ENCODE measurements around the gene AP1G2. TPM values are rescaled to one million over a fixed set of nuclear protein-coding genes. Genes with fewer than 3 reads are reported as not detected.

Gene AP1G2
- polyA plus RNA-seq, 2 of the 4 experiments (the other 2 are of a cell fraction): 80.6 to 83.7 TPM

DNA sequence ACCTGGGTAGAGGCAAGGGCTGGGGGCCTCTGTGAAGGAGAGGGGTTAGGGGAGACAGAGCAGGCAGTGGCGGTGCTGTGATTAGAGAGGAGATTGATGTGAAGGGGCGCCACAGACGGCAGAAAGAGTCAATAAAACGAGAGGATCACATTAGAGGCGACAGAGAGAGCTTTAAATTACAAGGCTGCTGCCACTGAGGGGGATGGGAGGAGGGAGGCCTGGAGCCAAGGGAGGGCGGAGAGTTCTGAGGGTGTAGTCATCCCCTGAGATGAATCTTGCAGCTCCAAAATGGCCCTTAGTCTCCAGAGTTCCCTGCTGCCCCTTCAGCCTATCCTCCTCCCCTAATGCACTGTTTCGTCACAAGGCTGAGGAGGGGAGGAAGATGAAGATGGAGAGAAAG lies 28.8 kb downstream of the AP1G2 start:
- ChIA-PET CTCF (interaction anchor here (0.6 to 7.5 kb wide), 17 partner anchors 9 to 212 kb away, joined by 3 to 74 read pairs (median 5); partner anchors contain the start of gene ZFHX2), POLR2A (no interaction called here)
- H3K9me3 ChIP-seq: no peaks in the 10 kb centered on the region
- H3K4me2 ChIP-seq: no peak overlapping the region
- DNase-seq (ENCODE audit: low read depth in 1 of 2, low spot score in 1 of 2): no peak
- ATAC-seq: peak; percentile 35 to 49; a peak in 4 of 6 replicates
- no peak for TF ChIP-seq NFE2L2 (conservative IDR thresholded peaks at IDR 0.05; ENCODE audit: low read length)
- TF ChIP-seq BCL3 (IDR thresholded peaks at IDR 0.05): no peak
- no peak for TF ChIP-seq MAFK (IDR thresholded peaks at IDR 0.05; ENCODE audit: partially characterized antibody)
- TF ChIP-seq PHF8 (IDR thresholded peaks at IDR 0.05; ENCODE audit: borderline replicate concordance, low read depth): no peak
- no peak for FAIRE-seq
- H3K27ac ChIP-seq: no peak overlapping the region
- no peak overlapping the region for H3K4me3 ChIP-seq
- no peaks in the 10 kb centered on the region for H3K4me1 ChIP-seq
- WGBS (ENCODE audit: missing lambda C conversion rate): 56% methylated on average over 7 of the region's 7 CpGs

GRCh38 chr14:23538050-23538718 lies 29.4 kb downstream of the AP1G2 start:
- WGBS (ENCODE audit: missing lambda C conversion rate): 81% methylated on average over 9 of the region's 10 CpGs
- Histone ChIP-seq H3K9me3 (no peaks in the 10 kb centered on the region), H3K4me1 (no peaks in the 10 kb centered on the region), H3K4me3 (no peak overlapping the region), H3K4me2 (no peak overlapping the region), H3K27ac (no peak overlapping the region)
- ChIA-PET CTCF (interaction anchor here (0.7 to 7.5 kb wide), 9 partner anchors 9 to 205 kb away, joined by 3 to 74 read pairs (median 9); partner anchors contain the start of gene ZFHX2), POLR2A (no interaction called here)
- ATAC-seq (no peak), DNase-seq (ENCODE audit: low read depth in 1 of 2, low spot score in 1 of 2) (no peak), FAIRE-seq (no peak)
- TF ChIP-seq SREBF2 (IDR thresholded peaks at IDR 0.05) (no peak), PBX3 (IDR thresholded peaks at IDR 0.05) (no peak), POLR2A (IDR thresholded peaks at IDR 0.05; ENCODE audit: low read length) (no peak), ZNF302 (CRISPR knock-in tag; IDR thresholded peaks at IDR 0.05) (no peak), GATA3 (IDR thresholded peaks at IDR 0.05; ENCODE audit: borderline replicate concordance) (no peak), KDM1A (IDR thresholded peaks at IDR 0.05; ENCODE audit: low read depth) (no peak), RFX5 (IDR thresholded peaks at IDR 0.05) (no peak)
- TF ChIP-seq, protein P1, sequence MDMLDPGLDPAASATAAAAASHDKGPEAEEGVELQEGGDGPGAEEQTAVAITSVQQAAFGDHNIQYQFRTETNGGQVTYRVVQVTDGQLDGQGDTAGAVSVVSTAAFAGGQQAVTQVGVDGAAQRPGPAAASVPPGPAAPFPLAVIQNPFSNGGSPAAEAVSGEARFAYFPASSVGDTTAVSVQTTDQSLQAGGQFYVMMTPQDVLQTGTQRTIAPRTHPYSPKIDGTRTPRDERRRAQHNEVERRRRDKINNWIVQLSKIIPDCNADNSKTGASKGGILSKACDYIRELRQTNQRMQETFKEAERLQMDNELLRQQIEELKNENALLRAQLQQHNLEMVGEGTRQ (IDR thresholded peaks at IDR 0.05): no peak

- Histone ChIP-seq H3K4me3 (no peak overlapping the region), H3K4me2 (no peak overlapping the region), H3K4me1 (no peaks in the 10 kb centered on the region), H3K9me3 (no peaks in the 10 kb centered on the region), H3K27ac (no peak overlapping the region)
- WGBS (ENCODE audit: missing lambda C conversion rate): 66% methylated on average over 13 of the region's 13 CpGs
- POLR2A ChIA-PET: no interaction called here
- ATAC-seq (peak in 1 of 2 experiments; percentile 35; a peak in 1 of 6 replicates), DNase-seq (ENCODE audit: low read depth in 1 of 2, low spot score in 1 of 2) (no peak), FAIRE-seq (no peak)
- CTCF ChIA-PET: interaction anchor here (0.5 to 7.5 kb wide), 9 partner anchors 8 to 238 kb away, joined by 3 to 74 read pairs (median 9); no protein-coding TSS in a partner anchor
- no peak for TF ChIP-seq PBX3 (IDR thresholded peaks at IDR 0.05)
- no peak for TF ChIP-seq JUN (IDR thresholded peaks at IDR 0.05)
- TF ChIP-seq ATOH8 (CRISPR knock-in tag; IDR thresholded peaks at IDR 0.05; ENCODE audit: low read depth): no peak
- no peak for TF ChIP-seq RCOR1 (IDR thresholded peaks at IDR 0.05; ENCODE audit: low read depth, low read length)
- no peak for TF ChIP-seq MAFK (IDR thresholded peaks at IDR 0.05; ENCODE audit: partially characterized antibody)
- TF ChIP-seq HMGXB4 (CRISPR knock-in tag; IDR thresholded peaks at IDR 0.05; ENCODE audit: borderline replicate concordance): no peak
- TF ChIP-seq MAX (IDR thresholded peaks at IDR 0.05): no peak
- TF ChIP-seq CEBPB (IDR thresholded peaks at IDR 0.05): no peak
- TF ChIP-seq, protein P2, sequence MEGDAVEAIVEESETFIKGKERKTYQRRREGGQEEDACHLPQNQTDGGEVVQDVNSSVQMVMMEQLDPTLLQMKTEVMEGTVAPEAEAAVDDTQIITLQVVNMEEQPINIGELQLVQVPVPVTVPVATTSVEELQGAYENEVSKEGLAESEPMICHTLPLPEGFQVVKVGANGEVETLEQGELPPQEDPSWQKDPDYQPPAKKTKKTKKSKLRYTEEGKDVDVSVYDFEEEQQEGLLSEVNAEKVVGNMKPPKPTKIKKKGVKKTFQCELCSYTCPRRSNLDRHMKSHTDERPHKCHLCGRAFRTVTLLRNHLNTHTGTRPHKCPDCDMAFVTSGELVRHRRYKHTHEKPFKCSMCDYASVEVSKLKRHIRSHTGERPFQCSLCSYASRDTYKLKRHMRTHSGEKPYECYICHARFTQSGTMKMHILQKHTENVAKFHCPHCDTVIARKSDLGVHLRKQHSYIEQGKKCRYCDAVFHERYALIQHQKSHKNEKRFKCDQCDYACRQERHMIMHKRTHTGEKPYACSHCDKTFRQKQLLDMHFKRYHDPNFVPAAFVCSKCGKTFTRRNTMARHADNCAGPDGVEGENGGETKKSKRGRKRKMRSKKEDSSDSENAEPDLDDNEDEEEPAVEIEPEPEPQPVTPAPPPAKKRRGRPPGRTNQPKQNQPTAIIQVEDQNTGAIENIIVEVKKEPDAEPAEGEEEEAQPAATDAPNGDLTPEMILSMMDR (IDR thresholded peaks at IDR 0.05): no peak
- no peak for TF ChIP-seq NPAS2 (CRISPR knock-in tag; IDR thresholded peaks at IDR 0.05; ENCODE audit: borderline replicate concordance)
- TF ChIP-seq GATA3 (IDR thresholded peaks at IDR 0.05; ENCODE audit: borderline replicate concordance): no peak
- no peak for TF ChIP-seq ZC3H11A (IDR thresholded peaks at IDR 0.05)
- TF ChIP-seq SREBF2 (IDR thresholded peaks at IDR 0.05): no peak
These were observed 30.1 kb downstream of the AP1G2 start for GRCh38 chr14:23537351-23538049.

Measured in A549 (cell line).